CD4-positive, alpha-beta T cell treated with Interleukin-2 at 100 ng/mL for 4 hours (primary cell): ENCODE data around the gene CNFN.
"Not testable (repeated sequence)": the region's sequence is repeated elsewhere in the genome, so short reads cannot be mapped to it uniquely, and the experiment has no call there.

Experiments
- DNase-seq: peaks from one replicate; pipeline ENCODE4 v3.0.0-alpha.2; 2020; ENCODE audit warnings: low spot score

CNFN gene

GRCh38 chr19:42351079-42351735 lies 38.9 kb downstream of the CNFN start:
- no peak for DNase-seq

GRCh38 chr19:42350417-42350816 lies 39.7 kb downstream of the CNFN start:
- no peak for DNase-seq

DNA sequence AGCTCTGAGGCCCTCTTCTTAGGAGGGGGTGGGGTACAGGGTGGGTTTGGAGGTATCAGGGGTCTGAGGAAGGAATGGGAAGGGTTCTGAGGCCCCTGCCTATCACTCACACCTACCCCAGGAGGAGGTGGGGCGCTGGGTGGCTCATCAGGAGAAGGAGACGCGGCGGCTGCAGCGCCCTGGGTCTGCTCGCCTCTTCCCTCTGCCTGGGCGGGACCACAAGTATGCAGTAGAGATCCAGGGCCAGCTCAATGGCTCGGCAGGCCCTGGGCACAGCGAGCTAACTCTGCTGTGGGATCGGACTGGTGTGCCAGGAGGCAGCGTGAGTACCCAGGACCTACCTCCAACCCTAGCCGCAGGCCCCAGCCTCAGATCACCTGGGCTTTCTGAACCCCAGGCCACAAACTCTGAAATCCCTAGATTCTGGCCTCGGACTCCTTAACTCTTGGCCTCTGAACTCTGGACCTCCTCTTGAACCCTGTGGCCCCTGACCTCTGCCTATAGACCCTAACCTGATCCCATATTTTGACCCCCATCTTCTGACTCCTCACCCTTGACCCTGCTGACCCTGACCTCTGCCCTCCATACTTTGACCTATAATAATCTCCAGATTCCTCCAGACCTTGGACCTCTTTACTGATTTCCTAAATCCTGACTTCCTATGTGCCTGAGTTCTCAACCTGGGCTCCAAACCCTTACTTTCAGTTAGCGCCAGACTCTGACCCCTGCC lies 40.6 kb downstream of the CNFN start:
- no peak for DNase-seq

DNA sequence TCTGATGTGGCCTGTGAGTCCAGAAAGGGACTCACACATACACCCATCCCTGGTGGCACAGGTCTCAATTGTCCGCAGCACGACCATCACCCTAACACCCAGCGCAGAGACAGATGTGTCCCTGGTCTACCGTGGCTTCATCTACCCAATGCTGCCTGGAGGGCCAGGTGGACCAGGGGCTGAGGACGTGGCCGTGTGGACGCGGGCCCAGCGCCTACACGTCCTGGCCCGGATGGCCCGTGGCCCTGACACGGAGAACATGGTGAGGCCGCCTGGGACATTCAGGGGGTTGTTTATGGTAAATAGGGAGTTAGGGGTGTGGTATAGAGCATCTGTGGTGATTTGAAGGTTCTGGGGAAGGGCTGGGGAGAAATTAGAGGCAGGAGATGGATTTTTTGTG lies 41.9 kb downstream of the CNFN start:
- no peak for DNase-seq

GRCh38 chr19:42345191-42345812 lies 44.8 kb downstream of the CNFN start:
- no peak for DNase-seq

DNA sequence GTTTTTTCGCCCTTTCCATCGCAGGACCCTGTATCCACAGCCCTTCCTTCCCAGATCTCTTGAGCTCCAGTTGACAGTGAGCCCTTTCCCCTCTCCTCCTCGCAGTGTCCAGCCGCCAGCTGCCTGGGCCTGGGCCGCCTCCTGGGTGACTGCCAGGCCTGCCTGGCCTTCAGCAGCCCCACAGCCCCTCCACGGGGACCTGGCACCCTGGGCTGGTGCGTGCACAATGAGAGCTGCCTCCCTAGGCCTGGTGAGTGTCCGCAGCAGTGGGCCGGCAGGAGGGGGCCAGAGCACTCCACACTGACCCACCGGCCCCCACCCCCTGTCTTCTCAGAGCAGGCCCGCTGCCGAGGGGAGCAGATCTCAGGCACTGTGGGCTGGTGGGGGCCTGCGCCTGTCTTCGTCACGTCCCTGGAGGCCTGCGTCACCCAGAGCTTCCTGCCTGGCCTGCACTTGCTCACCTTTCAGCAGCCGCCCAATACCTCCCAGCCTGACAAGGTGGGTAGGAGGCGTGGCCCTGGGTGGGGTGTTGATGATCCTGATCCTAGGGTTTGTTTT lies 45.7 kb downstream of the CNFN start:
- DNase-seq: no peak

DNA sequence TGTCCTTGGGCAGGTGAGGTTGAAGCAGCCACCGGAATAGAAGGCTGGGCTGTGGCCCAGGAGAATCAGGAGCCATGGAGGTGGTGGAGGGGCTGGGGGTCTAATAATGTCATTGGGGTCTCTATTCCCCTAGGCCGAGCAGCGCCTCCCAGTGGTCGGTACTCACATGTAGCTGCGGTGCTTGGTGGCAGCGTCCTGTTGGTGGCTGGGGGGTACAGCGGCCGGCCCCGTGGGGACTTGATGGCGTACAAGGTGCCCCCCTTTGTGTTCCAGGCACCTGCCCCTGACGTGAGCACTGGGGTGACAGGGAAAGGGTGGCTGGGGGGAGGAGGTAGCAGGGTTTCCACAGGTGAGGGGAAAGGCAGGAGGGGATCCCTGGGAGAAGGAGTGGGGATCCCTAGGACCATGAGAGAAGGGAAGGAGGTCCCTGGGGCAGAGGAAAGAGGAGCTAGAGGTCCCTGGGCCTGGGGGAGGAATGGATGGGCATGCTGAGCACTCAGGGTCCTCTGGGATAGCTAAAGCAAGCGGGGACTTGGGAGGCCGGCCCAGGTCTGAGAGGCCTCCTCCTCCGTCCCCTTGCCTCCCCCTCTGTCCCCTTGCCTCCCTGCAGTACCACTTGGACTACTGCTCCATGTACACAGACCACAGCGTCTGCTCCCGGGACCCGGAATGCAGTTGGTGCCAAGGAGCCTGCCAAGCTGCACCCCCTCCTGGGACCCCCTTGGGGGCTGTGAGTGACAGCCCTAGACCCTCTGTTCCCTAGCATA lies 46.6 kb downstream of the CNFN start:
- no peak for DNase-seq

- not testable (repeated sequence) for DNase-seq
These were observed 50.2 kb downstream of the CNFN start for GRCh38 chr19:42339922-42340321.

GRCh38 chr19:42339126-42339860 lies 50.8 kb downstream of the CNFN start:
- not testable (repeated sequence) for DNase-seq
